Keratinocyte (primary cell): Measurements from ENCODE around the gene VN1R2.

Experiments used
- EZH2 ChIP-seq: IDR thresholded peaks from one replicate; pipeline ENCODE4 v1.6.1; 2012; ENCODE audit warnings: inconsistent platforms, mild to moderate bottlenecking, low read length, moderate library complexity
- TF ChIP-seq, protein P1 (sequence below), 3 experiments: IDR thresholded peaks in 1 of 3; conservative IDR thresholded peaks in 1 of 3; optimal IDR thresholded peaks in 1 of 3; 2 replicates in 2 of 3; 3 replicates in 1 of 3; pipeline versions ENCODE3 to v1.5.1; 2011; ENCODE audit warnings: low read length in 3 of 3, mild to moderate bottlenecking in 3 of 3, moderate library complexity in 2 of 3, control low read depth in 1 of 3, inconsistent platforms in 1 of 3; ENCODE audit not compliant: insufficient read depth in 2 of 3; ENCODE audit errors: extremely low read depth in 1 of 3

DNA sequence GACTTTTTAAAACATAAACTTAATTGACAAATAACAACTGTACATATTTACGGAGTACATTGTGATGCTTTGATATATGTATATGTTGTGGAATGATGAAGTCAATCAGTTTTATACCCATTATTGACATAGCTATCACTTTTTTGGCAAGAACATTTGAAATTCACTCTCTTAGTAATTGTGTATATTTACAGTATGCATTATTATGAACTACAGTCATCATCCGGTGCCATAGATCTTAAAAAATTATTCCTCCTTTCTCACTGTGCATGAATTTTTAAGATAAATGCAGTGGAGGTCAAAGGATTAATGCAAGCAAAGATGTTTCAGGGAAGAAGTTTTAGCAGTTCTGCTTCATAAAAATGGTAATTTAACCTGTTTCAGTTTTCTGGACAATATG, 17.4 kb downstream of the VN1R2 start:
- TF ChIP-seq, protein P1, sequence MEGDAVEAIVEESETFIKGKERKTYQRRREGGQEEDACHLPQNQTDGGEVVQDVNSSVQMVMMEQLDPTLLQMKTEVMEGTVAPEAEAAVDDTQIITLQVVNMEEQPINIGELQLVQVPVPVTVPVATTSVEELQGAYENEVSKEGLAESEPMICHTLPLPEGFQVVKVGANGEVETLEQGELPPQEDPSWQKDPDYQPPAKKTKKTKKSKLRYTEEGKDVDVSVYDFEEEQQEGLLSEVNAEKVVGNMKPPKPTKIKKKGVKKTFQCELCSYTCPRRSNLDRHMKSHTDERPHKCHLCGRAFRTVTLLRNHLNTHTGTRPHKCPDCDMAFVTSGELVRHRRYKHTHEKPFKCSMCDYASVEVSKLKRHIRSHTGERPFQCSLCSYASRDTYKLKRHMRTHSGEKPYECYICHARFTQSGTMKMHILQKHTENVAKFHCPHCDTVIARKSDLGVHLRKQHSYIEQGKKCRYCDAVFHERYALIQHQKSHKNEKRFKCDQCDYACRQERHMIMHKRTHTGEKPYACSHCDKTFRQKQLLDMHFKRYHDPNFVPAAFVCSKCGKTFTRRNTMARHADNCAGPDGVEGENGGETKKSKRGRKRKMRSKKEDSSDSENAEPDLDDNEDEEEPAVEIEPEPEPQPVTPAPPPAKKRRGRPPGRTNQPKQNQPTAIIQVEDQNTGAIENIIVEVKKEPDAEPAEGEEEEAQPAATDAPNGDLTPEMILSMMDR (optimal IDR thresholded peaks at IDR 0.05 in 1 of 3, IDR thresholded peaks at IDR 0.05 in 1 of 3, conservative IDR thresholded peaks at IDR 0.05 in 1 of 3; ENCODE audit: extremely low read depth in 1 of 3, insufficient read depth in 2 of 3, low read length in 3 of 3): no peak
- no peak for TF ChIP-seq EZH2
